Hepatocyte (in vitro differentiated cells): ENCODE data around the gene DOCK1.

ENCODE experiments used
- CTCF ChIP-seq: fragments of 200-600 bp; sonication (generic); IDR thresholded peaks from 2 replicates; pipeline ENCODE4 v1.5.1; 2016; ENCODE audit warnings: antibody characterized with exemption, mild to moderate bottlenecking; ENCODE audit not compliant: poor library complexity
- EZH2 ChIP-seq: fragments of 200-600 bp; sonication (generic); IDR thresholded peaks from 2 replicates; pipeline ENCODE4 v1.6.1; 2016; ENCODE audit warnings: antibody characterized with exemption, mild to moderate bottlenecking, borderline replicate concordance
- EZH2phosphoT487 ChIP-seq: fragments of 200-600 bp; sonication (generic); IDR thresholded peaks from one replicate; pipeline ENCODE4 v1.6.1; 2018; ENCODE audit warnings: antibody characterized with exemption, mild to moderate bottlenecking, low read depth, moderate library complexity; ENCODE audit not compliant: unreplicated experiment, severe bottlenecking

DNA sequence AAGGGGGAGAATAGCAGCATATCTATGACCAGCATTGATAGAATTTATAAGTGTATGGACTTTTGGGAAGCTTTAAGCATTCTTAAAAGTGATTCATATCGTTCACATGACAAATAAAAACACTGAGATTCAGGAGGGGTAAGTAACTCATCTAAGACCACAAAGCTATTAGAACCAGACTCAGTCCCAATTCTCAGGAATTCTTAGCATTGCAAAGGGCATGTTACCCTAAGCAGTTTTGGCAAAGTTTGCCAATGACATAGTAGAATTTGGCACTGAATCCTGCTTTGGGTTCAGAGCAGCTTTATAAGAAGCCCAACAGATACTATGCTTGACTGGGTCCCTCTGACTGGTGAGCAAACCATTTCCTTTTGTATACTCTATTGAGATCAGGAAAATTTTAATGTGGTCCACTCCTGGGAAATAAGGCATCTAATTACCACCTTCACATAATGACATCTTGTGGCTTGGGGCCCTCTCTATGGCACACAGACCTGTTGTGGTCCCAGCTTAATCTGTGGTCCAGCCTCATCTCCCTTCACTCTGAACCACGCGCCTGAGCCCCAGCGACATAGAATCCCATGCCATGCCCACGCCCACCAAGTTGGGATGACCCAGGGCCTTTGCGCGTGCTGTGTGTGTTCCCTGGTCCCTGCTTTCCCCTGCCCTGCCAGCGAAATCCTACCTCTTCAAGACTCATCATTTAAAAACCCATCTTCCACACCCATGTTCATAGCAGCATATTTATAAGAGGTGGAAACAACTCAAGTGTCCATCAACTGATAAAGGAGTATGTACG lies 37.5 kb upstream of the DOCK1 start:
- TF ChIP-seq EZH2 (no peak), CTCF (no peak), EZH2phosphoT487 (no peak)
